HCT116 (cell line): ENCODE results near the gene HHAT. TPM values are rescaled to one million over a fixed set of nuclear protein-coding genes. Genes with fewer than 3 reads are reported as not detected.

Source experiments
- ATAC-seq: fragments of 200-7000 bp; cut with Tn5 transposase; 2 replicates; pipeline ENCODE4 v1.9.1; 2020; ENCODE audit warnings: mild to moderate bottlenecking, moderate library complexity
- BruUV-seq: library from RNA; stranded (reverse); fragments of 400-500 nt; replicated peaks from 2 replicates; lab custom pipeline; 2021; lab: Mats Ljungman, UMichigan
- CTCF ChIA-PET: fragments of 300-600 bp; sonication (Branson Sonifier 250); formaldehyde crosslinking; loops from one replicate; lab custom pipeline; 2021; ENCODE audit warnings: antibody characterized with exemption; lab: Charles Lee
- POLR2A ChIA-PET: fragments of 300-600, 350-600 bp; sonication (Branson Sonifier 250); formaldehyde crosslinking; loops from one replicate; lab custom pipeline; 2021; ENCODE audit warnings: antibody characterized with exemption; lab: Charles Lee
- RAD21 ChIA-PET, 2 experiments: fragments of 300-600 bp; sonication (Branson Sonifier 250); formaldehyde crosslinking; loops; one replicate each; lab custom pipeline; 2023; ENCODE audit warnings: low total read pairs in 2 of 2; ENCODE audit not compliant: uncharacterized antibody in 2 of 2, unreplicated experiment in 2 of 2, low non-redundant PET in 1 of 2; lab: Charles Lee
- DNase-seq: peaks from one replicate; pipeline ENCODE4 v3.0.0-alpha.2; 2010; ENCODE audit warnings: low read depth, low spot score
- H2AFZ ChIP-seq: fragments of 200-600 bp; shearing (Covaris generic), sonication (generic); 2 replicates; pipeline ENCODE4 v1.6.1; 2017; ENCODE audit warnings: low read depth, mixed run types, mixed read lengths, antibody characterized with exemption, low read length; ENCODE audit not compliant: poor library complexity, severe bottlenecking
- H3K27ac ChIP-seq: 2 replicates; pipeline ENCODE4 v1.5.1; 2012; ENCODE audit warnings: low read depth, low read length
- H3K27me3 ChIP-seq: fragments of 200-600 bp; sonication (generic); 2 replicates; pipeline ENCODE4 v1.6.1; 2016; ENCODE audit warnings: mixed run types, low read length, mixed read lengths; ENCODE audit not compliant: insufficient read depth
- H3K36me3 ChIP-seq, 2 experiments: fragments of 200-500 bp in 1 of 2; fragments of 200-600 bp in 1 of 2; sonication (Bioruptor generic) in 1 of 2; sonication (generic) in 1 of 2; 2 replicates each; pipeline versions ENCODE4 v1.5.1 to v1.6.1; 2014 to 2016; ENCODE audit warnings: low read length in 2 of 2, inconsistent platforms in 1 of 2, mixed read lengths in 1 of 2, mixed run types in 1 of 2; ENCODE audit not compliant: insufficient read depth in 2 of 2, control insufficient read depth in 1 of 2
- H3K4me1 ChIP-seq, 2 experiments: fragments of 200-600 bp in 1 of 2; sonication (generic) in 1 of 2; 2 replicates each; pipeline versions ENCODE4 v1.5.1 to v1.6.1; 2012 to 2017; ENCODE audit warnings: low read length in 2 of 2, inconsistent platforms in 1 of 2, mild to moderate bottlenecking in 1 of 2, mixed read lengths in 1 of 2, mixed run types in 1 of 2, moderate library complexity in 1 of 2; ENCODE audit not compliant: insufficient read depth in 2 of 2, control insufficient read depth in 1 of 2
- H3K4me2 ChIP-seq: fragments of 200-600 bp; sonication (generic); 2 replicates; pipeline ENCODE4 v1.6.1; 2017; ENCODE audit warnings: mixed run types, low read length, mixed read lengths
- H3K4me3 ChIP-seq, 2 experiments: fragments of 200-600 bp in 1 of 2; sonication (generic) in 1 of 2; replicated peaks in 1 of 2; 2 replicates each; pipeline ENCODE4 v1.5.1; 2011 to 2016; ENCODE audit warnings: low read length in 2 of 2, control low read depth in 1 of 2, low read depth in 1 of 2, mild to moderate bottlenecking in 1 of 2, mixed read lengths in 1 of 2, mixed run types in 1 of 2
- H3K79me2 ChIP-seq: fragments of 200-600 bp; sonication (generic); 2 replicates; pipeline ENCODE4 v1.6.1; 2017; ENCODE audit warnings: mild to moderate bottlenecking, mixed run types, low read length, moderate library complexity, mixed read lengths; ENCODE audit not compliant: insufficient read depth
- H3K9ac ChIP-seq: fragments of 200-600 bp; sonication (generic); 2 replicates; pipeline ENCODE4 v1.6.1; 2016; ENCODE audit warnings: low read length, mixed read lengths
- H3K9me2 ChIP-seq: fragments of 200-600 bp; sonication (generic), shearing (Covaris generic); 2 replicates; pipeline ENCODE4 v1.6.1; 2017; ENCODE audit warnings: mixed run types, mild to moderate bottlenecking, moderate library complexity; ENCODE audit not compliant: insufficient read depth
- H3K9me3 ChIP-seq, 2 experiments: fragments of 200-500 bp in 1 of 2; fragments of 200-600 bp in 1 of 2; sonication (Bioruptor generic) in 1 of 2; sonication (generic) in 1 of 2; 2 replicates each; pipeline ENCODE4 v1.6.1; 2014 to 2017; ENCODE audit warnings: low read length in 2 of 2, mixed read lengths in 2 of 2, inconsistent platforms in 1 of 2, low read depth in 1 of 2, mild to moderate bottlenecking in 1 of 2, mixed run types in 1 of 2, moderate library complexity in 1 of 2; ENCODE audit not compliant: control insufficient read depth in 1 of 2, insufficient read depth in 1 of 2
- H4K20me1 ChIP-seq: fragments of 200-600 bp; sonication (generic), shearing (Covaris generic); 2 replicates; pipeline ENCODE4 v1.6.1; 2017; ENCODE audit warnings: mixed run types, mild to moderate bottlenecking, moderate library complexity; ENCODE audit not compliant: insufficient read depth
- CBX3 ChIP-seq: IDR thresholded peaks from 2 replicates; pipeline ENCODE4 v1.6.1; 2012; ENCODE audit warnings: low read depth
- EGR1 ChIP-seq: IDR thresholded peaks from 2 replicates; pipeline ENCODE4 v1.6.1; 2012; ENCODE audit warnings: low read depth
- ELF1 ChIP-seq: IDR thresholded peaks from 2 replicates; pipeline ENCODE4 v1.6.1; 2012; ENCODE audit warnings: low read depth, borderline replicate concordance
- EZH2 ChIP-seq: fragments of 200-600 bp; sonication (generic); IDR thresholded peaks from 2 replicates; pipeline ENCODE4 v1.6.1; 2017; ENCODE audit warnings: antibody characterized with exemption, mixed run types
- FOSL1 ChIP-seq: IDR thresholded peaks from 2 replicates; pipeline ENCODE4 v1.6.1; 2012; ENCODE audit warnings: low read depth
- JUND ChIP-seq: IDR thresholded peaks from 2 replicates; pipeline ENCODE4 v1.6.1; 2012
- POLR2A ChIP-seq: IDR thresholded peaks from 2 replicates; pipeline ENCODE4 v1.7.0; 2011; ENCODE audit warnings: borderline replicate concordance; ENCODE audit not compliant: insufficient read depth, insufficient read length; ENCODE audit errors: extremely low read depth
- SIN3A ChIP-seq: IDR thresholded peaks from 2 replicates; pipeline ENCODE4 v1.6.1; 2012; ENCODE audit warnings: low read depth
- SP1 ChIP-seq: IDR thresholded peaks from 2 replicates; pipeline ENCODE4 v1.6.1; 2012; ENCODE audit warnings: low read depth
- SRF ChIP-seq: IDR thresholded peaks from 2 replicates; pipeline ENCODE4 v1.6.1; 2012; ENCODE audit warnings: low read depth
- TCF7L2 ChIP-seq: IDR thresholded peaks from 2 replicates; pipeline ENCODE4 v1.7.0; 2011; ENCODE audit warnings: borderline replicate concordance, inconsistent platforms; ENCODE audit not compliant: insufficient read depth, insufficient read length; ENCODE audit errors: extremely low read depth
- ZFX ChIP-seq: fragments of 450-650 bp; IDR thresholded peaks from 2 replicates; pipeline ENCODE4 v1.6.1; 2017
- ZNF274 ChIP-seq: fragments of 200-500 bp; sonication (Bioruptor generic); IDR thresholded peaks from 2 replicates; pipeline ENCODE4 v1.6.1; 2014; ENCODE audit warnings: mild to moderate bottlenecking, low read depth, low read length, inconsistent platforms
- intact Hi-C: fragments of 100-400 bp; cut with micrococcal nuclease; formaldehyde crosslinking; loops from 2 replicates; pipeline ENCODE4 v1.10.0; 2022
- total RNA-seq: library from RNA; stranded (reverse); gene quantifications from one replicate; pipeline ENCODE4 v1.2.1, GENCODE V29; 2021; ENCODE audit not compliant: unreplicated experiment
- TF ChIP-seq, protein P1 (sequence below): IDR thresholded peaks from 2 replicates; pipeline ENCODE4 v1.6.1; 2011; ENCODE audit warnings: mild to moderate bottlenecking, low read length, moderate library complexity; ENCODE audit not compliant: insufficient replicate concordance; ENCODE audit errors: extremely low read depth
- TF ChIP-seq, protein P2 (sequence below): IDR thresholded peaks from 2 replicates; pipeline ENCODE4 v1.6.1; 2012
- TF ChIP-seq, protein P3 (sequence below): IDR thresholded peaks from 2 replicates; pipeline ENCODE4 v1.6.1; 2012; ENCODE audit warnings: low read depth

The HHAT gene
- total RNA-seq, 1 experiment from 2014 or later: 2.7 TPM

DNA sequence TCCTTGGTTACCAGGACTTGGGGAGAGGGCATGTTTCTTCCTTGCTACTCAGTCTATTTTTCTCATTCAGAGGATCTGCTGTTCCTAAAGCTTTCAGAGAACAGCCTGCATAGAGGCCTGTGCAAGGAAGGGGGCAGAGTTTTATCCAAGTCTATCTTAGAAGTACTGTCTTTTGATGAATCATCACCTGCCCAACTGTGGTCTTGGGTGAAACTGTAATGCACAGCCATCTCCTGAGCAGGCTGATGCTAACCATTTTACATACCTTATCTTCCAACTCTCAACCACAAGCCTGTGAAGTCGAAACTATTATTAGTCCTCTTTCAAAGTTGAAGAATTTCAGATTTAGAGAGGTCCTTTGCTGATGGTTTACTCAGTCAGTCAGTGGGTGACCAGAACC, 368.0 kb downstream of the HHAT start:
- RAD21 ChIA-PET: no interaction called here
- Histone ChIP-seq H2AFZ (no peak overlapping the region), H3K9ac (no peak overlapping the region), H3K9me3 (no peaks in the 10 kb centered on the region)
- ATAC-seq: no peak
- TF ChIP-seq ELF1: no peak
- TF ChIP-seq SRF: no peak
- no peak for TF ChIP-seq EZH2
- no peak for TF ChIP-seq CBX3
- no peak for TF ChIP-seq FOSL1
- TF ChIP-seq TCF7L2: no peak
- no peak for TF ChIP-seq SP1
- TF ChIP-seq, protein P1, sequence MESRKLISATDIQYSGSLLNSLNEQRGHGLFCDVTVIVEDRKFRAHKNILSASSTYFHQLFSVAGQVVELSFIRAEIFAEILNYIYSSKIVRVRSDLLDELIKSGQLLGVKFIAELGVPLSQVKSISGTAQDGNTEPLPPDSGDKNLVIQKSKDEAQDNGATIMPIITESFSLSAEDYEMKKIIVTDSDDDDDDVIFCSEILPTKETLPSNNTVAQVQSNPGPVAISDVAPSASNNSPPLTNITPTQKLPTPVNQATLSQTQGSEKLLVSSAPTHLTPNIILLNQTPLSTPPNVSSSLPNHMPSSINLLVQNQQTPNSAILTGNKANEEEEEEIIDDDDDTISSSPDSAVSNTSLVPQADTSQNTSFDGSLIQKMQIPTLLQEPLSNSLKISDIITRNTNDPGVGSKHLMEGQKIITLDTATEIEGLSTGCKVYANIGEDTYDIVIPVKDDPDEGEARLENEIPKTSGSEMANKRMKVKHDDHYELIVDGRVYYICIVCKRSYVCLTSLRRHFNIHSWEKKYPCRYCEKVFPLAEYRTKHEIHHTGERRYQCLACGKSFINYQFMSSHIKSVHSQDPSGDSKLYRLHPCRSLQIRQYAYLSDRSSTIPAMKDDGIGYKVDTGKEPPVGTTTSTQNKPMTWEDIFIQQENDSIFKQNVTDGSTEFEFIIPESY: no peak
- TF ChIP-seq ZFX: no peak
- TF ChIP-seq EGR1: no peak
- TF ChIP-seq, protein P2, sequence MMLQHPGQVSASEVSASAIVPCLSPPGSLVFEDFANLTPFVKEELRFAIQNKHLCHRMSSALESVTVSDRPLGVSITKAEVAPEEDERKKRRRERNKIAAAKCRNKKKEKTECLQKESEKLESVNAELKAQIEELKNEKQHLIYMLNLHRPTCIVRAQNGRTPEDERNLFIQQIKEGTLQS: no peak
- TF ChIP-seq ZNF274: no peak
- no peak for TF ChIP-seq SIN3A
- TF ChIP-seq, protein P3, sequence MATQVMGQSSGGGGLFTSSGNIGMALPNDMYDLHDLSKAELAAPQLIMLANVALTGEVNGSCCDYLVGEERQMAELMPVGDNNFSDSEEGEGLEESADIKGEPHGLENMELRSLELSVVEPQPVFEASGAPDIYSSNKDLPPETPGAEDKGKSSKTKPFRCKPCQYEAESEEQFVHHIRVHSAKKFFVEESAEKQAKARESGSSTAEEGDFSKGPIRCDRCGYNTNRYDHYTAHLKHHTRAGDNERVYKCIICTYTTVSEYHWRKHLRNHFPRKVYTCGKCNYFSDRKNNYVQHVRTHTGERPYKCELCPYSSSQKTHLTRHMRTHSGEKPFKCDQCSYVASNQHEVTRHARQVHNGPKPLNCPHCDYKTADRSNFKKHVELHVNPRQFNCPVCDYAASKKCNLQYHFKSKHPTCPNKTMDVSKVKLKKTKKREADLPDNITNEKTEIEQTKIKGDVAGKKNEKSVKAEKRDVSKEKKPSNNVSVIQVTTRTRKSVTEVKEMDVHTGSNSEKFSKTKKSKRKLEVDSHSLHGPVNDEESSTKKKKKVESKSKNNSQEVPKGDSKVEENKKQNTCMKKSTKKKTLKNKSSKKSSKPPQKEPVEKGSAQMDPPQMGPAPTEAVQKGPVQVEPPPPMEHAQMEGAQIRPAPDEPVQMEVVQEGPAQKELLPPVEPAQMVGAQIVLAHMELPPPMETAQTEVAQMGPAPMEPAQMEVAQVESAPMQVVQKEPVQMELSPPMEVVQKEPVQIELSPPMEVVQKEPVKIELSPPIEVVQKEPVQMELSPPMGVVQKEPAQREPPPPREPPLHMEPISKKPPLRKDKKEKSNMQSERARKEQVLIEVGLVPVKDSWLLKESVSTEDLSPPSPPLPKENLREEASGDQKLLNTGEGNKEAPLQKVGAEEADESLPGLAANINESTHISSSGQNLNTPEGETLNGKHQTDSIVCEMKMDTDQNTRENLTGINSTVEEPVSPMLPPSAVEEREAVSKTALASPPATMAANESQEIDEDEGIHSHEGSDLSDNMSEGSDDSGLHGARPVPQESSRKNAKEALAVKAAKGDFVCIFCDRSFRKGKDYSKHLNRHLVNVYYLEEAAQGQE: no peak
- TF ChIP-seq POLR2A: no peak
- no peak for TF ChIP-seq JUND
- TF ChIP-seq, all 23 proteins: peak for 0
- no peaks in the 10 kb centered on the region for H3K9me2 ChIP-seq
- H3K4me1 ChIP-seq: no peaks in the 10 kb centered on the region
- POLR2A ChIA-PET: no interaction called here
- H3K27me3 ChIP-seq: peaks cover 33% of the 10 kb centered on the region
- no peak overlapping the region for H3K4me3 ChIP-seq
- H3K36me3 ChIP-seq: no peaks in the 10 kb centered on the region
- H3K27ac ChIP-seq: no peak overlapping the region
- CTCF ChIA-PET: no interaction called here
- intact Hi-C loops: no loop called here
- no peak overlapping the region for H3K4me2 ChIP-seq
- DNase-seq: no peak
- H3K79me2 ChIP-seq: no peaks in the 10 kb centered on the region
- no TSS peak for BruUV-seq
- no peaks in the 10 kb centered on the region for H4K20me1 ChIP-seq
